ENCODE data around the gene LARP1. TPM values are rescaled to one million over a fixed set of nuclear protein-coding genes. Genes with fewer than 3 reads are reported as not detected.

Gene LARP1
- total RNA-seq, 1 experiment from 2014 or later = 290 TPM

DNA sequence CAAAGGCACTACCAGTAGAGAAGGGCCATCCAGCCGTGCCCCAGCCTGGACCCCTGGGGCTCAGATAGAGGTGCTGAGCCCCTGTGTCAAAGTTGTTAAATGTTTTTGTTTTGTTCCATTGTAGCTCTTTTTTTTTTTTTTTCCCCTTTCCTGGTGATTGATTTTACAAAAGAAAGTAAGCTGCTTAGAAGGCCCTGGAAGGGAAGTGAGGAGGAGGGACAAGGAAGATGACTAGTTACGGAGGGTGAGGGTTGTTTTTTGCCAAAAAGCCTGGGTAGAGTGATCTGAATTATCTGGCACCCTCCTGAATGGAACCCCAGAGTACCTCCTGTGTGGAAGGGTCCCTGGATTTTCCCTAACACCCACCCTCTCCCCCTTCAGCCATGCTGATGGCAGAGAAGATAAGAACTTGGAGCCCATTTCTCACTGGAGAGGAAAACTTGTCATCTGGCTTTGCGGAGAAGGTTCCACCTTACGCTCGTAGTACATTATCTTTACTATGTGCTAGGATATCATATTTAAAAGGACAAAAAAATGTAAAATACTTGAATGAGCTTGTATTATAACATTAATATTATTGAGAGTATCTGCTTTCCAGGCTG, 61.8 kb downstream of the LARP1 start:
- Histone ChIP-seq H3K4me2 (no peak overlapping the region), H3F3A (ENCODE audit: insufficient read depth, low read depth) (peaks cover 36% of the 10 kb centered on the region; the same call in 1 of the 2 replicates), H3K4me1 (replicated peaks; ENCODE audit: insufficient read depth) (no peaks in the 10 kb centered on the region), H3K79me2 (ENCODE audit: low read depth) (no peaks in the 10 kb centered on the region), H3K27me3 (ENCODE audit: insufficient read depth, low read depth) (no peaks in the 10 kb centered on the region), H3K4me3 (no peak overlapping the region), H3K27ac (no peak overlapping the region), H2AFZ (no peak overlapping the region), H3K36me3 (ENCODE audit: low read depth) (peaks cover 34% of the 10 kb centered on the region), H3K9me2 (ENCODE audit: insufficient read depth) (no peaks in the 10 kb centered on the region), H4K20me1 (ENCODE audit: insufficient read depth) (peaks cover 14% of the 10 kb centered on the region; the same call in 1 of the 2 replicates), H3K9me3 (ENCODE audit: insufficient read depth, low read depth) (no peaks in the 10 kb centered on the region)
- ChIA-PET CTCF (no interaction called here), POLR2A (ENCODE audit: unreplicated experiment) (no interaction called here)
- TF ChIP-seq EZH2 (IDR thresholded peaks at IDR 0.05; ENCODE audit: low read depth) = no peak
- TF ChIP-seq CTCF (conservative IDR thresholded peaks at IDR 0.05) = no peak
- TSS peak; percentile 9 for BruUV-seq (replicated peaks)
- DNase-seq = no peak
- intact Hi-C loops (cut with micrococcal nuclease; ENCODE audit: unreplicated experiment) = loop anchor here (10.0 kb wide), 1 partner anchor 842 kb away; no protein-coding TSS in a partner anchor

GRCh38 chr5:154817815-154818214, 62.6 kb downstream of the LARP1 start:
- POLR2A ChIA-PET (ENCODE audit: unreplicated experiment) = no interaction called here

GRCh38 chr5:154818471-154819116, 63.4 kb downstream of the LARP1 start:
- H3K4me2 ChIP-seq = no peak overlapping the region
- intact Hi-C loops (cut with micrococcal nuclease; ENCODE audit: unreplicated experiment) = loop anchor here (10.0 kb wide), 1 partner anchor 844 kb away; no protein-coding TSS in a partner anchor
- ChIA-PET CTCF (no interaction called here), POLR2A (ENCODE audit: unreplicated experiment) (no interaction called here)
- DNase-seq = no peak
- 0 out of 2 replicates have a peak, but pooled peaks cover 4% of the 10 kb centered on the region for H4K20me1 ChIP-seq (ENCODE audit: insufficient read depth)
- H3K4me1 ChIP-seq (replicated peaks; ENCODE audit: insufficient read depth) = no peaks in the 10 kb centered on the region
- no peak for TF ChIP-seq EZH2 (IDR thresholded peaks at IDR 0.05; ENCODE audit: low read depth)
- TF ChIP-seq CTCF (conservative IDR thresholded peaks at IDR 0.05) = no peak
- no peak overlapping the region for H3K27ac ChIP-seq
- H3F3A ChIP-seq (ENCODE audit: insufficient read depth, low read depth) = peaks cover 31% of the 10 kb centered on the region; the same call in 1 of the 2 replicates
- no peaks in the 10 kb centered on the region for H3K9me2 ChIP-seq (ENCODE audit: insufficient read depth)
- H2AFZ ChIP-seq = no peak overlapping the region
- H3K79me2 ChIP-seq (ENCODE audit: low read depth) = no peaks in the 10 kb centered on the region
- H3K27me3 ChIP-seq (ENCODE audit: insufficient read depth, low read depth) = no peaks in the 10 kb centered on the region
- peaks cover 23% of the 10 kb centered on the region; the same call in 1 of the 2 replicates for H3K36me3 ChIP-seq (ENCODE audit: low read depth)
- H3K4me3 ChIP-seq = no peak overlapping the region
- BruUV-seq (replicated peaks) = no TSS peak
- no peaks in the 10 kb centered on the region for H3K9me3 ChIP-seq (ENCODE audit: insufficient read depth, low read depth)

More at GRCh38 chr5:154817815-154818214, 62.6 kb downstream of the LARP1 start:
- H3K36me3 ChIP-seq (ENCODE audit: low read depth) = peaks cover 31% of the 10 kb centered on the region
- H3F3A ChIP-seq (ENCODE audit: insufficient read depth, low read depth) = peaks cover 31% of the 10 kb centered on the region; the same call in 1 of the 2 replicates
- no peaks in the 10 kb centered on the region for H3K9me2 ChIP-seq (ENCODE audit: insufficient read depth)
- no peaks in the 10 kb centered on the region for H3K79me2 ChIP-seq (ENCODE audit: low read depth)
- BruUV-seq (replicated peaks) = no TSS peak
- H3K4me1 ChIP-seq (replicated peaks; ENCODE audit: insufficient read depth) = no peaks in the 10 kb centered on the region
- intact Hi-C loops (cut with micrococcal nuclease; ENCODE audit: unreplicated experiment) = loop anchor here (10.0 kb wide), 1 partner anchor 843 kb away; no protein-coding TSS in a partner anchor
- CTCF ChIA-PET = no interaction called here
- no peak for DNase-seq
- H3K4me2 ChIP-seq = no peak overlapping the region
- H3K27me3 ChIP-seq (ENCODE audit: insufficient read depth, low read depth) = no peaks in the 10 kb centered on the region
- no peak overlapping the region for H2AFZ ChIP-seq
- H3K9me3 ChIP-seq (ENCODE audit: insufficient read depth, low read depth) = no peaks in the 10 kb centered on the region
- H3K27ac ChIP-seq = no peak overlapping the region
- TF ChIP-seq EZH2 (IDR thresholded peaks at IDR 0.05; ENCODE audit: low read depth) = no peak
- TF ChIP-seq CTCF (conservative IDR thresholded peaks at IDR 0.05) = no peak
- peaks cover 7% of the 10 kb centered on the region; the same call in 1 of the 2 replicates for H4K20me1 ChIP-seq (ENCODE audit: insufficient read depth)
- no peak overlapping the region for H3K4me3 ChIP-seq
